ENCODE results near the gene CAMK1. TPM values are rescaled to one million over a fixed set of nuclear protein-coding genes. Genes with fewer than 3 reads are reported as not detected.

Gene CAMK1
- total and polyA plus RNA-seq, 9 of the 15 experiments (the other 6 are each of a cell fraction or from before 2014, with no cell fraction given): 0.23 to 10.7 (median 6.0) TPM

DNA sequence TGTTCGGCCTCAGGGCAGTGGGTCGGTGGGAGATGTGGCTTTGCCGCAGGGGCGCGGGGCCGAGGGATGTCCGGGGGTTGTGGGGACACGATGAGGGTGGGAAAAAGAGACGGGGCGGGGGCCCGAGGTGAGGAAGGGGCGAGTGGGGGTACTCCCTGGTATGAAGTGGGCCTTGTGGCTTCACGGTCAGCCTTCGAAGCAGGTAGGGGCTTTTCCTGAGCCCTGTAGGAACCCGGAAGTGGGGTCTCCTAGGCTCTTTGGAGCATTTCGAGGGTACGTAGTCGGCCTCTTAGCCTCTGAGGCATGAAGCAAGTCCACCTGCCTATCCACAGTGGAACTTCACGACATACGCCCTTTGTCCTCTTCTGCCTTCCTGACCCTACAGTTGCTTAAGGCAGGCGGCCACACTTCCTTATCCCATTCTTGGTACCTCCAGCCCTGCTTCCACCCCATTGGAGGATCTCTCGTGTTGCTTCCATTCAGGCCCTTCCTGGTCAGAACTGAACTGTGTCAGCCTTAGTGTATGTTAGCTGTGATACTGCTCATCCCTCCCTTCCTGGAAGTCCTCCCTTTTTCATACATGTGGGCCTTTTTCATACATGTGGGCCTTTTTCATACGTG lies 23.5 kb upstream of the CAMK1 start (continued):
- TF ChIP-seq, protein P1, sequence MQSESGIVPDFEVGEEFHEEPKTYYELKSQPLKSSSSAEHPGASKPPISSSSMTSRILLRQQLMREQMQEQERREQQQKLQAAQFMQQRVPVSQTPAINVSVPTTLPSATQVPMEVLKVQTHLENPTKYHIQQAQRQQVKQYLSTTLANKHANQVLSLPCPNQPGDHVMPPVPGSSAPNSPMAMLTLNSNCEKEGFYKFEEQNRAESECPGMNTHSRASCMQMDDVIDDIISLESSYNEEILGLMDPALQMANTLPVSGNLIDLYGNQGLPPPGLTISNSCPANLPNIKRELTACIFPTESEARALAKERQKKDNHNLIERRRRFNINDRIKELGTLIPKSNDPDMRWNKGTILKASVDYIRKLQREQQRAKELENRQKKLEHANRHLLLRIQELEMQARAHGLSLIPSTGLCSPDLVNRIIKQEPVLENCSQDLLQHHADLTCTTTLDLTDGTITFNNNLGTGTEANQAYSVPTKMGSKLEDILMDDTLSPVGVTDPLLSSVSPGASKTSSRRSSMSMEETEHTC (IDR thresholded peaks at IDR 0.05): no peak
- TF ChIP-seq SAFB2 (IDR thresholded peaks at IDR 0.05; ENCODE audit: borderline replicate concordance, low read depth, low read length, severe bottlenecking) (no peak), ZFP36 (IDR thresholded peaks at IDR 0.05; ENCODE audit: low read depth, low read length, partially characterized antibody) (no peak), NEUROD1 (IDR thresholded peaks at IDR 0.05; ENCODE audit: borderline replicate concordance, low read depth, low read length, partially characterized antibody) (no peak), ZNF764 (CRISPR knock-in tag; IDR thresholded peaks at IDR 0.05; ENCODE audit: low read depth) (no peak), NFE2 (IDR thresholded peaks at IDR 0.05; ENCODE audit: low read depth) (no peak), ETV5 (CRISPR knock-in tag; IDR thresholded peaks at IDR 0.05; ENCODE audit: low read depth) (no peak), ARID1B (IDR thresholded peaks at IDR 0.05) (no peak), CHD7 (IDR thresholded peaks at IDR 0.05; ENCODE audit: low read depth, low read length) (no peak), ELF1 (tag; IDR thresholded peaks at IDR 0.05) (peak; percentile 69)
- TF ChIP-seq, protein P2, sequence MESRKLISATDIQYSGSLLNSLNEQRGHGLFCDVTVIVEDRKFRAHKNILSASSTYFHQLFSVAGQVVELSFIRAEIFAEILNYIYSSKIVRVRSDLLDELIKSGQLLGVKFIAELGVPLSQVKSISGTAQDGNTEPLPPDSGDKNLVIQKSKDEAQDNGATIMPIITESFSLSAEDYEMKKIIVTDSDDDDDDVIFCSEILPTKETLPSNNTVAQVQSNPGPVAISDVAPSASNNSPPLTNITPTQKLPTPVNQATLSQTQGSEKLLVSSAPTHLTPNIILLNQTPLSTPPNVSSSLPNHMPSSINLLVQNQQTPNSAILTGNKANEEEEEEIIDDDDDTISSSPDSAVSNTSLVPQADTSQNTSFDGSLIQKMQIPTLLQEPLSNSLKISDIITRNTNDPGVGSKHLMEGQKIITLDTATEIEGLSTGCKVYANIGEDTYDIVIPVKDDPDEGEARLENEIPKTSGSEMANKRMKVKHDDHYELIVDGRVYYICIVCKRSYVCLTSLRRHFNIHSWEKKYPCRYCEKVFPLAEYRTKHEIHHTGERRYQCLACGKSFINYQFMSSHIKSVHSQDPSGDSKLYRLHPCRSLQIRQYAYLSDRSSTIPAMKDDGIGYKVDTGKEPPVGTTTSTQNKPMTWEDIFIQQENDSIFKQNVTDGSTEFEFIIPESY (CRISPR knock-in tag; IDR thresholded peaks at IDR 0.05): no peak
